GM18505 (cell line): ENCODE results near the gene KCNJ8.
"Not testable (repeated sequence)": the region's sequence is repeated elsewhere in the genome, so short reads cannot be mapped to it uniquely, and the experiment has no call there.

ENCODE experiments used
- ATAC-seq: cut with Tn5 transposase; IDR thresholded peaks from one replicate; pipeline ENCODE4 v1.9.1; 2021; ENCODE audit not compliant: unreplicated experiment
- POLR2A ChIP-seq: IDR thresholded peaks from 4 replicates; pipeline ENCODE4 v1.6.1; 2011; ENCODE audit warnings: borderline replicate concordance; ENCODE audit not compliant: insufficient read depth, insufficient read length; ENCODE audit errors: extremely low read depth

KCNJ8 gene

DNA sequence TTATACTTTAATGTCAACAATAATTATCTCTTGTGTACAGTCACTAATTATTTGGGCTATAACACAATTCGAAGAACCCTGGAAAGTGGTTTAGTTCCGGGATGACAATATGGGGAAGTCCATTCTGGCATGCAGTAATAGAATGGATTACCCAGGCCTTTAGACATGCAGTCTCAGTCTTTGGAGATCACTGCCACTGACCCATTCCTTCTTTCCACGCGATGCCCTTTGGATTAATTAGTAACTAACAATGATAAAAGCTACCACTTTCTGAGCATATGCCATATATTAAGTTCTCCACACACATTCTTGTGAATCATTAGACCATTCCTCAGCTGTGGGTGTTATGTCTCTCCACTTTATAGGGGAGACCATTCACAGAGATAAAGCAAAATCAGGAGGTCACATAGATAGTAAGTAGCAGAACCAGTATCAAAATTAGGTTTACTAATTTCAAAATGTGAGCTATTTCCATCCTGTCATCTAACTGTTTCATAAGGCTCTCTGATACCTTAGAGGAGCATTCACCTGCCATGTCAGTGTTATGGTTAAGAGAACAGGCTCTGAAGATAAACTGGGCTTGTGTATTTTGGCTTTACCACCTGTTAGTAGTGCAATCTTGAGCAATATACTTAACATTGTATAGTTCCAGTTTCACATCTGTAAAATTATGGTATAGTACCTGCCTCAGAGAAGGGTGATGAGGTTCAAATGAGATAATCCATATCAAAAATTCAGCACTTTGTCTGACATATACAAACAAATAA is 27.2 kb upstream of the KCNJ8 start:
- no peak for TF ChIP-seq POLR2A
- ATAC-seq = no peak

DNA sequence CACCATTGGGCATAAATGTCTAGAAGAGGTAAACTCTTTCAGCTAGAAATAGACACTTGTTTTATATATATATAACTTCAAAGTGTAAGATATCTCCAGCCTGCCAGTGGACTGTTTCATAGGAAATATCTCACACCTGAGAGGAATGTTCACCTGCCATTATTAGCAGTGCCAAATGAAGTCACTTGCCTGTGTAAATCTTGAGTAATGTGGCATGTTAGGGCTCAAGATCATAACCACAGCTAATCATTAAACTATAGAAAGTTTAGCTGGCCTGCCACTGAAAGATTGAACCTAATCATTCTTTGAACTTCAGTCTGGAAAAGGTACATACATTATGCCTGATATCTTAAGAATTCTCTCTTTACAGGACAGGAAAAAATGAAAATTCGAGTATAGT is 25.5 kb upstream of the KCNJ8 start:
- no peak for ATAC-seq
- no peak for TF ChIP-seq POLR2A

DNA sequence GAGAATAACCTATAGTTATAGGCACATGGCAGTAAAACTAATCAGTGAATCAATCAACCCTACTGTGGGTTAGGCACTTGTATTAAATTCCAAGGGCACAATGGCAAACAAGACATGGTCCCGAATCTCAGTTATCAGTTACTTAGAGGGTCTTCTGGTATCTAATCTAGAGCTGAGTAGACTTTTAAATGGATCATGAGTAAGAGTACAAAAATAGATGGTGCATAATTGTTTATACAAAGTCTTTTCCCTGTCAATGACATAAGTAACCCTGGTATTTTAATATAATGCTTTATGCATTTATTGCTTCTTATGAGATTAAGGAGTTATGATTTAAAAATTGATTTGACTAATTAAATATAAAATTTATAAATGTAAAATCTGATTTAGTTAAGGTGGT is 23.0 kb upstream of the KCNJ8 start:
- no peak for ATAC-seq
- no peak for TF ChIP-seq POLR2A

DNA sequence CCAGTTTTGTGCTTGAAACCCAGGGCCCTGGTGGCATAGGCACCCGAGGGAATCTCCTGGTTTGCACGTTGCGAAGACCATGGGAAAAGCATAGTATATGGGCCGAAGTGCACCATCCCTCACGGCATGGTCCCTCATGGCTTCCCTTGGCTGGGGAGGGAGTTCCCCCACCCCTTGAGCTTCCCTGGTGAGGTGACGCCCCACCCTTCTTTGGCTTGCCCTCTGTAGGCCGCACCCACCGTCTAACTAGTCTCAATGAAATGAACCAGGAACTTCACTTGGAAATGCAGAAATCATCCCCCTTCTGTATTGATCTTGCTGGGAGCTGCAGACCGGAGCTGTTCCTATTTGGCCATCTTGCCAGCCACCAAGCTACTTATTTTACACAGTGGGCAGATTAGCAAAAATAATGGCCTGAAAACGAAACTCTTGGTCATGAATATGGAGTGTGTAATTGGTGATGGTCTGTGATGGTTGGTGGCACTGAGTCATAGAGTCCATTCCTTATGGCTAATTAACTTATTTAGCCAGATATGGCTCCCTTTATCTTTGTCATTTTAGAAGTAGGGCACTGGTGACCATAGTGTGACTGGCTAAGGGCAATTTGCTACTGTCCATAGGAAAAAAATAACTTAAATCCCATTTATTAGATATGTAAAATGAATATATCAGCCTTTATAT is 21.3 kb upstream of the KCNJ8 start:
- ATAC-seq = no peak
- no peak for TF ChIP-seq POLR2A

DNA sequence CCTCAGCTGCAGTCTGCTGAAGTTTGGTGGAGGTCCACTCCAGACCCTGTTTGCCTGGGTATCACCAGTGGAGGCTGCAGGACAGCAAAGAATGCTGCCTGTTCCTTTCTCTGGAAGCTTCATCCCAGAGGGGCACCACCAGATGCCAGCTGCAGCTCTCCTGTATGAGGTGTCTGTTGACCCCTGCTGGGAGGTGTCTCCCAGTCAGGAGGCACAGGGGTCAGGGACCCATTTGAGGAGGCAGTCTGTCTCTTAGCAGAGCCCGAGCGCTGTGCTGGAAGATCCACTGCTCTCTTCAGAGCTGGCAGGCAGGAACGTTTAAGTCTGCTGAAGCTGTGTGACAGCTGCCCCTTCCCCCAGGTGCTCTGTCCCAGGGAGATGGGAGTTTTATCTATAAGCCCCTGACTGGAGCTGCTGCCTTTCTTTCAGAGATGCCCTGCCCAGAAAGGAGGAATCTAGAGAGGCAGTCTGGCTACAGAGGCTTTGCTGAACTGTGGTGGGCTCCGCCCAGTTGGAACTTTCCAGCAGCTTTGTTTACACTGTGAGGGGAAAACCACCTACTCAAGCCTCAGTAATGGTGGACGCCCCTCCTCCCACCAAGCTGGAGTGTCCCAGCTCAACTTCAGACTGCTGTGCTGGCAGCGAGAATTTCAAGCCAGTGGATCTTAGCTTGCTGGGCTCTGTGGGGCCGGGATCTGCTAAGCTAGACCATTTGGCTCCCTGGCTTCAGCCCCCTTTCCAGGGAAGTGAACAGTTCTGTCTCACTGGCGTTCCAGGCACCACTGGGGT is 20.5 kb upstream of the KCNJ8 start:
- not testable (repeated sequence) for ATAC-seq

DNA sequence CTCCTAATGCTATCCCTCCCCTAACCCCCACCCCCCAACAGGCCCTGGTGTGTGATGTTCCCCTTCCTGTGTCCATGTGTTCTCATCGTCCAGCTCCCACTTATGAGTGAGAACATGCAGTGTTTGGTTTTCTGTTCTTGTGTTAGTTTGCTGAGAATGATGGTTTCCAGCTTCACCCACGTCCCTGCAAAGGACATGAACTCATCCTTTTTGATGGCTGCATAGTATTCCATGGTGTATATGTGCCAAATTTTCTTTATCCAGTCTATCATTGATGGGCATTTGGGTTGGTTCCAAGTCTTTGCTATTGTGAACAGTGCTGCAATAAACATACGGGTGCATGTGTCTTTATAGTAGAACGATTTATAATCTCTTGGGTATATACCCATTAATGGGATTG is 15.2 kb upstream of the KCNJ8 start:
- ATAC-seq = not testable (repeated sequence)

DNA sequence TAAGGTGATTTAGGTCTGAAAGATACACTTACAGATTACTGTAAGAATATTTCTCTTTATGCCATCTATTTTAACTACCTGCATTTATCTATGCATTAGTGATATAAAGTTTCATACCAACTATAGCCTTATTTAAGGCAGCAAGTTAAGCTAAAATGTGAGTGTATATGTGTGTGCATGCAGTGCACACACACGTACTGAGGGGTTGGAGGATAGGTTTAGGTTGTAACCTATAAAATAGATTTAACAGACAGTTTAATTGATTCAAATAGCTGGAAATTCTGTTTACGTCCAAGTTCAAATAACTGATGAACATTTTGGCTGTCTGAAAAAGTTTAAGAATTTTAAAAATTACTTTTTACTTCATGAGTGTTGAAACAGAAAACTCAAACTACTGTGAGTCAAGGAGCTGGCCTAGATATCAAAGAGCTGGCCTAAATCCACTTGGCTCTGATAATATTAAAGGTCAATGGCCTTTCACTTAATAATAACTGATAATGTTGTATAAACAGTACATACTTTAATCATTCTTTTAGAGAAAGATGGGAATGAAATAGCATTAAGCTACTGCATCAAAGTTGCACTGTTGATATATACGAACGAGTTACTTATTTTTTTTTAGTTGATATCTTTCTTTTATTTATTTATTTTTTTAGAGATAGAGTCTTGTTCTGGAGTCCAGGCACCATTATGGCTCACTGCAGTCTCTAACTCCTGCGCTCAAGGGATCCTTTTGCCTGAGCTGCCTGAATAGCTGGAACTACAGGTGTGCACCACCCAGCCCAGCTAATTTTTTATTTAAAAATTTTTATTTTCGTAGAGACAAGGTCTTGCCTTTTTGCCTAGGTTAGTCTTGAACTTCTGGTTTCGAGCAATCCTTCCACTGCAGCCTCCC is 13.8 kb upstream of the KCNJ8 start:
- TF ChIP-seq POLR2A = no peak
- no peak for ATAC-seq

DNA sequence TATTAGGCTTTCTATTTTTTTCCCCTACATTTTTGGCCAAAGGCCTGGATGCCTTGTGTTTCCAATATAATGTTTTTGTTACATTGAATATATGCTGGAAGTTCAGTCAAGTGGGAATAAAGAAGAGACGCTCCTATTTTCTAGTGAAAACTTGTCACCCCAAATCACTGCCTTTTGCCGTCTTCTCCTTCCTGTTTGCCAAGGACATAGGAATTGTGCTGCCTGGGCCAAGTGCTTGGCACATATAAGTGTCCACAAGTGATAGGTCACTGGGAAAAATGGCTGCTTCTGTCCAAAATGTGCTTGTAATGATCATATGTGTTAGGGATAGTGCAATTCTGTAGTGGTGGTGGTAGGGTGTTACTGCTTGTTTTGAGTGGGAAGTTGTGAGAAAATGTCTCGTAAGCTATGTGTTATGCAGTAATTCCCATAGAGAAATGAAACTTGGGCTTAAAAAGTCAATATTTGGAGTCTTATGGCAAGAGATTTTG is 11.6 kb upstream of the KCNJ8 start:
- no peak for TF ChIP-seq POLR2A
- ATAC-seq = no peak

DNA sequence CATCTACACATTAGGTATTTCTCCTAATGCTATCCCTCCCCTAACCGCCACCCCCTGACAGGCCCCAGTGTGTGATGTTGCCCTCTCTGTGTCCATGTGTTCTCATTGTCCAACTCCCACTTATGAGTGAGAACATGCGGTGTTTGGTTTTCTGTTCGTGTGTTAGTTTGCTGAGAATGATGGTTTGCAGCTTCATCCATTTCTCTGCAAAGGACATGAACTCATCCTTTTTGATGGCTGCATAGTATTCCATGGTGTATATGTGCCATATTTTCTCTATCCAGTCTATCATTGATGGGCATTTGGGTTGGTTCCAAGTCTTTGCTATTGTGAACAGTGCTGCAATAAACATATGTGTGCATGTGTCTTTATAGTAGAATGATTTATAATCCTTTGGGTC is 8.2 kb upstream of the KCNJ8 start:
- not testable (repeated sequence) for ATAC-seq

DNA sequence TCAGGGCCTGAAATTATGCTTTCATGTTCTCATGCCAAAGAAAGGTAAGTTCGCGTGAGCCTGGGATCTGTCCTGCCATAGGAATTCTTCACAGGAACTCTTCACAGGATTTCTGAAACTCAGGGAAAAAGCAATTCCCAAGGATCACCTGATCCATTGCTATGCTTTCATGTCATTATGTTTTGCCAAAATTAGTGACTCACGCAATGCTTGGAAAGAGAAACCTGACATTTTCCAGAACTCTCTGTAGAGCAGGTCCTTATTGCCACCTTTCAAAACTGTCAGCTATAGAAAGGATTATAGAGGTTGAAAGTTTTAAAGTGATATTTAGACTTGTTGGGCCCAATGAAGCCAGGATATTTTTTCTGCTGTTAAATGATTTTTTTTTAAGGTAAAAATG is 6.3 kb upstream of the KCNJ8 start:
- no peak for ATAC-seq
- no peak for TF ChIP-seq POLR2A

DNA sequence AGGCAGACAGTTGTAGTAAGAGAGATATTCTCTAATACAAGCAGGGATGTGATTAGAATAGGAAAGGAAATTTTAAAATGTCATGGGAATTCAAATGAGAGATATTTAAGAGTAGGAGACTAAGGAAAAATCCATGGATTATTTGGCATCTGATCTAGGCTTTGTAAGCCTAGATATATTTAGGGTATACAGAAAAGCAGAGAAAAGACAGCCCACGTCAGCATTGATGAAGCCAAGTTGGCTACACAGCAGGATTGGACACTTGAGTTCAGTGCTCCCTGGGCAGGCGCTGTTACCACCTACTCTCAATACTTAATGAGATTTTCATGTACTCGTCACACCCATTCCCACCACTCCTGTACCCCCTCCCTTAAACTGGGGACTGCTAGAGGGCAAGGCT is 1.7 kb upstream of the KCNJ8 start:
- no peak for ATAC-seq
- no peak for TF ChIP-seq POLR2A

DNA sequence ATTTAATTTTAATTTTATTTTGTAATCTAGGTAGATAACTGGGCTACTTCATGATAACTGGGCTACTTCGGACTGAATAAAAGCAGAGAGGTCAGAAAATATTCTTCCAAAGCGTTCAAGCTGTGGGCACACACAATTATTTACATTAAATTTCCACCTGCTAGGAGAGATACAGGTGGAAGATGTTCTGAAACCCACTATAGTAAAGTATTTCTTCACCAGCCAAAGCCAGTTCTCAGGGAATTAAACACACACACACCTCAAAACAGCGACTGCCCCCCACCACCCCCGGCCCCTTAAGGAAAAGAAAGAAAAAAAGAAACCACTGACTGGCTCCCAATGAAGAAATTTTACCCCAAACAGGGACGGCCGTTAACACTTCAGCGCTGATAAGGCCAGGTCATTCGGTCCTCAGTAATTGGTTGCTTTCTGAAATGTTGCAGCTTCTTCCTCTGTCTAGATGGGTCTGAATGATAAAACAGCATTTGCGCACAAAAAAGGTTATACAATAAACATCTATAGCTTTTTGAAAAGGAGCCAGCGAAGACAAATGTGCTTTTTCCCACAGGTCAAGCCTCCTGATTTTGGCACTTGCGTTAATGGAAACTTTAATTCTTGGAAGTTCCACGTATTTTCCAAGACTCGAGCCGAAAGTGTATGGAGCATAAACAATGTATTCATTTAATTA is 771 bp upstream of the KCNJ8 start:
- no peak for ATAC-seq
- no peak for TF ChIP-seq POLR2A

DNA sequence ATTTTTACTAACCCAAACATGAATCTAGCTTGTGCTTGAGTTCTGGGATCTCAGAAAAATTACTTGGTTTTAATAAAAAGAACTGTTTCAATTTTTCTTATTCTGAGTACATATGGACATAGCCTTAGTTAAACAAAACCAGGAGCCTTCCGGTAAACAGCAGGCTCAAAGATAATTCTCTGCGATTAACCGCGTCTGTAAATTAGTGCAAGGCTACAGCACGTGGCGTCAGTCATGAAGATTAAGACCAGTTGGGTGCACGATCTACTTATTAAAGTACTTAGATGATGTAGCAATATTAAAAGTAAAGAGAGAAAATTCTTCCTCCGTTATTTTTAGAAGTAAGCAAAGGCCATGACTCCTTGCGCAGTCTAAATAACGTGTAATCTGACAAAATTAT is 700 bp downstream of the KCNJ8 start:
- ATAC-seq = no peak
- no peak for TF ChIP-seq POLR2A
